H54 (cell line): ENCODE measurements around the gene SCO2.
A peak's percentile ranks its signal among the peaks of the same experiment; 100 is the strongest.

Experiments
- DNase-seq: peaks from one replicate; pipeline ENCODE4 v3.0.0; 2011; ENCODE audit warnings: low spot score, mixed read lengths; ENCODE audit not compliant: insufficient read length
- FAIRE-seq: peaks from 3 replicates; lab custom pipeline; 2011; peaks lifted over from hg19 to GRCh38; lab: Jason Lieb, UNC
- POLR2A ChIP-seq: IDR thresholded peaks from 2 replicates; pipeline ENCODE4 v1.6.1; 2011; ENCODE audit warnings: low read depth, mild to moderate bottlenecking, low read length

The SCO2 gene

GRCh38 chr22:50474710-50475651 lies 50.4 kb downstream of the SCO2 start, which contains the start of gene SBF1:
TSS of gene SBF1 (minus strand) at chr22:50475035. CDS start at chr22:50474840, 195 bp downstream.
- FAIRE-seq (no peak), DNase-seq (peak; percentile 96)
- peak; percentile 60 for TF ChIP-seq POLR2A

DNA sequence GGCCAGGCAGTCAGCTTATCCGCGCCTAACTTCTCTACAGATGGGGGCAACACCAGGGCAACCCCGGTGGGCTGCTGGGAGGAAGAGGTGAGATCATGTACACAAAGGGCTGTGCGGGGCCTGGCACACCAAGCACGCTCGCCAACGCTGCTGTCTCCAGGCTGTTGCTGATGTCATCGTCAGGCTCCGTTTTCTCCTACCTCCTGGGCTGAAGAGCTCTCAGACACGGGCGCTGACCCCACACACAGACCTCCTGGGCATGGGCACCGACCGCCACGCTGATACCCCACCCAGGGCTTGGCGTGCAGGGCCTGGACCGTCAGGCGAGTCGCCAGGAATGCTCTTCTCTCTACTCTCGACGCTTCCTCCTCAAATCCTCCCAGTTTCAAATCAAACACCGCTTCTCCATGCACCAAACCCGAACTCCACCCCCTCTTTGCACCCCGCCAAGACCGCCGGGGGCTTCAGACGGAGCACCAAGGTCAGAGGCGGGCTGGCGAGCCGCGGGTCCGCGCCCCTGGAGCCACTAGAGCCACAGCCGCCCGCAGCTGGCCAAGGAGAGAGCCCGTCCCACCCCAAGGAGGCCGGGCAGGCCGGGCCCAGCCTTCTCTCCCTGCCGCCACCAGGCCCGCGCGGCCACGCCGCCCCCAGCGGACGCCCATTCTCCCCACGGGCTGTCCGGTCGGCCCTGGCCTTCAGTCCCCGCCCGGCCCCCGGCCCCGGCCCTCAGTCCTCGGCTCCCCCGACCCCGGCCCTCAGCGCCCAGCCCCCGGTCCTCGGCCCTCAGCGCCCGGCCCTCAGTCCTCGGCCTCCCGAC lies 51.3 kb downstream of the SCO2 start:
- no peak for FAIRE-seq
- no peak for TF ChIP-seq POLR2A

More for the DNA sequence above, 51.3 kb downstream of the SCO2 start:
- DNase-seq, result no peak
